KMS-11 (cell line): ENCODE measurements around the gene GSE1.

Experiments
- H2AFZ ChIP-seq: fragments of 200-600 bp; sonication (generic); 2 replicates; pipeline ENCODE4 v1.6.1; 2016; ENCODE audit warnings: antibody characterized with exemption, mixed run types, low read depth
- H3K27ac ChIP-seq: fragments of 200-600 bp; sonication (generic); 2 replicates; pipeline ENCODE4 v1.6.1; 2016; ENCODE audit warnings: mild to moderate bottlenecking, mixed run types
- H3K27me3 ChIP-seq: fragments of 200-600 bp; sonication (generic); 2 replicates; pipeline ENCODE4 v1.6.1; 2017; ENCODE audit warnings: mild to moderate bottlenecking, low read depth, mixed run types, moderate library complexity; ENCODE audit not compliant: insufficient read depth
- H3K36me3 ChIP-seq: fragments of 200-600 bp; sonication (generic); 2 replicates; pipeline ENCODE4 v1.6.1; 2017; ENCODE audit warnings: mild to moderate bottlenecking, mixed run types; ENCODE audit not compliant: insufficient read depth
- H3K4me1 ChIP-seq: fragments of 200-600 bp; sonication (generic); 2 replicates; pipeline ENCODE4 v1.6.1; 2016; ENCODE audit warnings: mild to moderate bottlenecking, low read depth, mixed run types; ENCODE audit not compliant: poor library complexity, severe bottlenecking
- H3K4me2 ChIP-seq: fragments of 200-600 bp; sonication (generic); 2 replicates; pipeline ENCODE4 v1.7.0; 2016; ENCODE audit warnings: mild to moderate bottlenecking, mixed run types
- H3K4me3 ChIP-seq: fragments of 200-600 bp; sonication (generic); IDR thresholded peaks from 2 replicates; pipeline ENCODE4 v1.6.1; 2017; ENCODE audit warnings: low read depth, low read length, mixed read lengths; ENCODE audit not compliant: insufficient read depth
- H3K79me2 ChIP-seq: fragments of 200-600 bp; sonication (generic); 2 replicates; pipeline ENCODE4 v1.6.1; 2016; ENCODE audit warnings: low read depth, mixed run types; ENCODE audit not compliant: insufficient read depth
- H3K9ac ChIP-seq: fragments of 200-600 bp; sonication (generic); 2 replicates; pipeline ENCODE4 v1.6.1; 2016; ENCODE audit warnings: mild to moderate bottlenecking, mixed run types
- H4K20me1 ChIP-seq: fragments of 200-600 bp; sonication (generic); 2 replicates; pipeline ENCODE4 v1.6.1; 2016; ENCODE audit warnings: mild to moderate bottlenecking, mixed run types; ENCODE audit not compliant: insufficient read depth
- TF ChIP-seq, protein P1 (sequence below): fragments of 200-600 bp; sonication (generic); conservative IDR thresholded peaks from 2 replicates; pipeline ENCODE4 v1.6.1; 2017; ENCODE audit warnings: low read depth, mild to moderate bottlenecking, antibody characterized with exemption, low read length, moderate library complexity, mixed read lengths

GSE1 gene

DNA sequence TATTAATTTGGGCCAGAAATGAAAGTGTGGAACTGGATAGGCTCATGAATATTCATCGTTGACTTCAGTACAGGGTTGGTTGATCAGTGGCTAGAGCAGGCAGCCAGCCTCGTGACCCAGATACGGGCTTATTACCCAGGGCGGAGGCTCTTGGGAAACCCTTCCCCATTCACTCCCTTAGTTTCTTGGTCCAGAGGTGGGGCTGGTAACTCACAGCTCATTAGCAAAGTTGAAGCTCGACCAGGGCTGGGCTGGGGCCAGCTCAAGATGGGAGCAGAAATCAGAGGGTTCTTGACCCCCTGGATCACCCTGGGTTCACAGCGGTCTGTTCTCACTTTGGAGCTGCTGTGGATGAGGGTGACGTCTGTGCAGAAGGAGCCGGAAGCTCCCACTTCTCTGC, 44.6 kb upstream of the GSE1 start:
- H4K20me1 ChIP-seq = no peaks in the 10 kb centered on the region
- H3K79me2 ChIP-seq = no peaks in the 10 kb centered on the region
- no peak overlapping the region for H3K27ac ChIP-seq
- H3K9ac ChIP-seq = no peak overlapping the region
- TF ChIP-seq, protein P1, sequence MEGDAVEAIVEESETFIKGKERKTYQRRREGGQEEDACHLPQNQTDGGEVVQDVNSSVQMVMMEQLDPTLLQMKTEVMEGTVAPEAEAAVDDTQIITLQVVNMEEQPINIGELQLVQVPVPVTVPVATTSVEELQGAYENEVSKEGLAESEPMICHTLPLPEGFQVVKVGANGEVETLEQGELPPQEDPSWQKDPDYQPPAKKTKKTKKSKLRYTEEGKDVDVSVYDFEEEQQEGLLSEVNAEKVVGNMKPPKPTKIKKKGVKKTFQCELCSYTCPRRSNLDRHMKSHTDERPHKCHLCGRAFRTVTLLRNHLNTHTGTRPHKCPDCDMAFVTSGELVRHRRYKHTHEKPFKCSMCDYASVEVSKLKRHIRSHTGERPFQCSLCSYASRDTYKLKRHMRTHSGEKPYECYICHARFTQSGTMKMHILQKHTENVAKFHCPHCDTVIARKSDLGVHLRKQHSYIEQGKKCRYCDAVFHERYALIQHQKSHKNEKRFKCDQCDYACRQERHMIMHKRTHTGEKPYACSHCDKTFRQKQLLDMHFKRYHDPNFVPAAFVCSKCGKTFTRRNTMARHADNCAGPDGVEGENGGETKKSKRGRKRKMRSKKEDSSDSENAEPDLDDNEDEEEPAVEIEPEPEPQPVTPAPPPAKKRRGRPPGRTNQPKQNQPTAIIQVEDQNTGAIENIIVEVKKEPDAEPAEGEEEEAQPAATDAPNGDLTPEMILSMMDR = no peak
- no peak overlapping the region for H3K4me3 ChIP-seq
- no peak overlapping the region for H2AFZ ChIP-seq
- no peaks in the 10 kb centered on the region for H3K36me3 ChIP-seq
- peaks cover 36% of the 10 kb centered on the region for H3K4me1 ChIP-seq
- H3K27me3 ChIP-seq = peaks cover 50% of the 10 kb centered on the region
- H3K4me2 ChIP-seq = no peak overlapping the region

DNA sequence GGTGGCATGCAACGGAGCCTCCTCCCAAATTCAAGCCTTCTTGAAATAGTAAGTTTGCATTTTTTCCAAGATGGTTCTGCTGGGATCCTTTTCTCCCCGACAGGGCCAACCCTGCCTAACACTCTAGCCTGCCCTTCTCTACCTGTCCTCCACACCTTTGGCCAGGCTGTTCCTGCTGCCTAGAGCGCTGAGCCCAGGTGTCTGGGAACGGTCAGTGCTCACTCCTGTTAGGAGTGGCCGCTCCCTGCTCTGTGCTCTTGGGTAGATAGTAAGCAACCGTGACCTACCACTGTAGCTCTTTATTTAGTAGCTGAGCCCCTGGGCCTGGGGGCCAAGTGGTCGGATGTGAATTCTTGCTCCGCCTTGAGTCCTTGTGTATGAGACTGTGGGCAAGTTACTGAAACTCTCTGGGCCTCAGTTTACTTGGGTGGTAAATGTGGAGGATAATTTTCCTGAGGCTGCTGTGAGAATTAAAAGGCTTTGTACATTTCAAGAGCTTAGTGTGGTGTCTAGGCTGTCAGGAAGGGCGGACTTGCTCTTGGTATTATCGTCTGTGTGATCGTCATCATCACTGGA, 44.0 kb upstream of the GSE1 start:
- peak overlapping the region; percentile 9; the same call in 1 of the 2 replicates for H2AFZ ChIP-seq
- peaks cover 50% of the 10 kb centered on the region for H3K27me3 ChIP-seq
- H3K79me2 ChIP-seq = no peaks in the 10 kb centered on the region
- peak overlapping the region; percentile 87 for H3K4me2 ChIP-seq
- H3K36me3 ChIP-seq = no peaks in the 10 kb centered on the region
- no peaks in the 10 kb centered on the region for H4K20me1 ChIP-seq
- H3K4me3 ChIP-seq = no peak overlapping the region
- H3K4me1 ChIP-seq = peaks cover 36% of the 10 kb centered on the region
- H3K9ac ChIP-seq = no peak overlapping the region
- TF ChIP-seq, protein P1 = no peak
- H3K27ac ChIP-seq = no peak overlapping the region

DNA sequence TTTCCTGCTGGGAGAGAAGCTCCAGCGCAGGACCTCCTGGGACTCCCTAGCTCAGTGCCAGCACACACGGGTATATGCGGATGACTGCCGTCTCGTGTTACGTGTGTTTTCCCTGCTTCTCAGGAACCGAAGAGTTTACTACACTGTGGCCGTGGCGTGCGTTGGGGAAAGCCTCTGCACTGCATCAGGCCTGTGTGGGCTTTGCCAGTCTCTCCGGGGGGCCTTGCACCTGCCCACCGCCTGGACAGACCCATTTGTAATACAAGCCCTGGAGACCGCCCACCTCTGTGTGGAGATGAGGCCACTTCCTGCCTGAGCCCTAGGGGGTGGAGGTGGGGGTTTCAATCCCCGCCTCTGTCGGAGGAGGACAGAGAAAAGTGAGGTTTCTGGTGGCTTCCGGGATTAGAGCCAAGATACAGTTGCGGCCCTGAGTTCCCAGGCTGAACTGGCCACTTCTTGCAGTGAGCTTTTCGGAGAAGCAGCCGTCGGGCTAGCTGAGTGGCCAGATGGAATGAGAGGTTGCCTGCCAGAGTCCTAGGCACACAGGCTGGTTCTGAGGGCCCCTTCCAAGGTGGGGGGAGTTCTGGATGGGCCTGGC, 43.4 kb upstream of the GSE1 start:
- peak overlapping the region; percentile 57 for H3K27ac ChIP-seq
- H3K9ac ChIP-seq = peak overlapping the region; percentile 3; the same call in 1 of the 2 replicates
- no peaks in the 10 kb centered on the region for H4K20me1 ChIP-seq
- H3K4me1 ChIP-seq = peaks cover 36% of the 10 kb centered on the region
- no peak overlapping the region for H3K4me3 ChIP-seq
- TF ChIP-seq, protein P1 = no peak
- H3K27me3 ChIP-seq = peaks cover 48% of the 10 kb centered on the region
- peak overlapping the region; percentile 9; the same call in 1 of the 2 replicates for H2AFZ ChIP-seq
- no peaks in the 10 kb centered on the region for H3K36me3 ChIP-seq
- H3K4me2 ChIP-seq = peak overlapping the region; percentile 87
- H3K79me2 ChIP-seq = no peaks in the 10 kb centered on the region

DNA sequence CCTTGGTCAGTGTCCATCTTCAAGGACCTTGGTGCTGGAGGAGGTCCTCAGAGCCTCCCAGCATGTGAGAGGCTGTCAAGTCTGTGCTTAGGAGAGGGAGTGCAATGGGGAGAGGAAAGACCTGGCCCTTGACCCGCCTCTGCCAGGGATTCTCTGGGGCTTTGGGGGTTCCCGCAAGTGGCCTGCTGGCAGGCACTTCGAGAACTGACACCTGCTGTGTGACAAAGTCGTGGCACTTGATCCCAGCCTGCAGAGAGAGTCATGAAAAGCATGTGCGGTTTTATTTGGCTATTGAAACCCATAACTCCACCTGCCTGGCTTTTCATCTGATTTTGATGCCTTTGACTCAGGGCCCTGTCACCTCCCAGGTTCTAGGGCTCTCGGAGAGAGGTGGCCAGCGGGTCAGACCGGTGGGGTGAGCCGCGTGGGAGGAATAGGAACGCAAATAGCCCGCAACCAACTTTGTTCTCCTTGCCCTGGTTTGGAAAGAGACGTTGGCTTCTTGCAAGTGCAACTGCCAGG, 42.8 kb upstream of the GSE1 start:
- Histone ChIP-seq H3K27me3 (peaks cover 53% of the 10 kb centered on the region), H3K36me3 (no peaks in the 10 kb centered on the region), H4K20me1 (no peaks in the 10 kb centered on the region), H3K79me2 (no peaks in the 10 kb centered on the region), H3K4me3 (no peak overlapping the region), H3K4me2 (peak overlapping the region; percentile 87), H2AFZ (no peak overlapping the region), H3K4me1 (peaks cover 36% of the 10 kb centered on the region), H3K27ac (peak overlapping the region; percentile 57), H3K9ac (peak overlapping the region; percentile 3; the same call in 1 of the 2 replicates)
- TF ChIP-seq, protein P1 = no peak
